Stimulated activated effector memory CD8-positive, alpha-beta T cell treated with anti-CD3 and anti-CD28 coated beads, Interleukin-12 subunit alpha, Interleukin-12 subunit beta, amount 100 ng/mL, for 72 hours (primary cell): ENCODE measurements around the gene HID1.

Experiments used
- ATAC-seq: fragments of 150-1000 bp; cut with Tn5 transposase; 2 replicates; pipeline ENCODE4 v1.10.0; 2021
- DNase-seq, 2 donors: peaks; one replicate each; pipeline ENCODE4 v3.0.0; 2021 to 2022; ENCODE audit warnings: low spot score in 2 of 2
- H3K27ac Mint-ChIP-seq: one replicate; pipeline ENCODE4 v1.8.0; 2022; ENCODE audit warnings: mild to moderate bottlenecking, mixed read lengths
- H3K36me3 Mint-ChIP-seq: one replicate; pipeline ENCODE4 v1.8.0; 2022; ENCODE audit warnings: mild to moderate bottlenecking, mixed read lengths
- H3K4me1 Mint-ChIP-seq: one replicate; pipeline ENCODE4 v1.8.0; 2022; ENCODE audit warnings: mixed read lengths
- H3K4me3 Mint-ChIP-seq: one replicate; pipeline ENCODE4 v1.8.0; 2022; ENCODE audit warnings: mild to moderate bottlenecking, mixed read lengths
- H3K9me3 Mint-ChIP-seq: one replicate; pipeline ENCODE4 v1.8.0; 2022; ENCODE audit warnings: mixed read lengths

HID1 gene

GRCh38 chr17:74964246-74964761 lies 8.3 kb downstream of the HID1 start:
- Mint-ChIP-seq H3K27ac (no peak overlapping the region), H3K36me3 (no peaks in the 10 kb centered on the region), H3K4me3 (no peak overlapping the region), H3K9me3 (no peaks in the 10 kb centered on the region), H3K4me1 (peaks cover 5% of the 10 kb centered on the region)
- no peak for ATAC-seq
- DNase-seq: no peak

GRCh38 chr17:74963656-74964055 lies 8.9 kb downstream of the HID1 start:
- DNase-seq (no peak), ATAC-seq (no peak)
- H3K9me3 Mint-ChIP-seq: no peaks in the 10 kb centered on the region
- peaks cover 5% of the 10 kb centered on the region for H3K4me1 Mint-ChIP-seq
- no peak overlapping the region for H3K27ac Mint-ChIP-seq
- H3K4me3 Mint-ChIP-seq: no peak overlapping the region
- no peaks in the 10 kb centered on the region for H3K36me3 Mint-ChIP-seq

- ATAC-seq: no peak
- no peaks in the 10 kb centered on the region for H3K36me3 Mint-ChIP-seq
- H3K27ac Mint-ChIP-seq: no peak overlapping the region
- no peaks in the 10 kb centered on the region for H3K9me3 Mint-ChIP-seq
- DNase-seq: no peak
- no peak overlapping the region for H3K4me3 Mint-ChIP-seq
- peaks cover 9% of the 10 kb centered on the region for H3K4me1 Mint-ChIP-seq
Measured at GRCh38 chr17:74962622-74963394, 9.8 kb downstream of the HID1 start.

- Mint-ChIP-seq H3K36me3 (no peaks in the 10 kb centered on the region), H3K4me1 (peaks cover 9% of the 10 kb centered on the region), H3K4me3 (no peak overlapping the region), H3K27ac (no peak overlapping the region), H3K9me3 (no peaks in the 10 kb centered on the region)
- DNase-seq (peak; percentile 80 to 91), ATAC-seq (peak; percentile 74)
Measured at GRCh38 chr17:74961657-74962350, 10.8 kb downstream of the HID1 start.

GRCh38 chr17:74960570-74961342 lies 11.8 kb downstream of the HID1 start:
- Mint-ChIP-seq H3K4me1 (peaks cover 9% of the 10 kb centered on the region), H3K27ac (no peak overlapping the region), H3K36me3 (no peaks in the 10 kb centered on the region), H3K4me3 (no peak overlapping the region), H3K9me3 (no peaks in the 10 kb centered on the region)
- DNase-seq: no peak
- ATAC-seq: peak; percentile 55

GRCh38 chr17:74959826-74960515 lies 12.6 kb downstream of the HID1 start:
- H3K4me3 Mint-ChIP-seq: no peak overlapping the region
- ATAC-seq (no peak), DNase-seq (no peak)
- peaks cover 9% of the 10 kb centered on the region for H3K4me1 Mint-ChIP-seq
- no peaks in the 10 kb centered on the region for H3K9me3 Mint-ChIP-seq
- H3K27ac Mint-ChIP-seq: peak overlapping the region; percentile 18
- H3K36me3 Mint-ChIP-seq: no peaks in the 10 kb centered on the region

GRCh38 chr17:74957935-74958740 lies 14.4 kb downstream of the HID1 start:
- DNase-seq (peak; percentile 87 to 93), ATAC-seq (peak; percentile 58)
- no peaks in the 10 kb centered on the region for H3K9me3 Mint-ChIP-seq
- H3K4me3 Mint-ChIP-seq: no peak overlapping the region
- no peaks in the 10 kb centered on the region for H3K36me3 Mint-ChIP-seq
- H3K4me1 Mint-ChIP-seq: peaks cover 9% of the 10 kb centered on the region
- H3K27ac Mint-ChIP-seq: no peak overlapping the region

- Mint-ChIP-seq H3K4me3 (no peak overlapping the region), H3K4me1 (peaks cover 4% of the 10 kb centered on the region), H3K36me3 (no peaks in the 10 kb centered on the region), H3K27ac (no peak overlapping the region), H3K9me3 (no peaks in the 10 kb centered on the region)
- DNase-seq: no peak
- ATAC-seq: no peak
Measured at GRCh38 chr17:74956093-74956492, 16.5 kb downstream of the HID1 start.

- Mint-ChIP-seq H3K36me3 (no peaks in the 10 kb centered on the region), H3K27ac (peak overlapping the region; percentile 67), H3K4me3 (no peak overlapping the region), H3K4me1 (peaks cover 4% of the 10 kb centered on the region), H3K9me3 (no peaks in the 10 kb centered on the region)
- no peak for DNase-seq
- ATAC-seq: no peak
Measured at GRCh38 chr17:74954665-74955421, 17.7 kb downstream of the HID1 start.

GRCh38 chr17:74954115-74954514 lies 18.4 kb downstream of the HID1 start:
- DNase-seq: no peak
- H3K27ac Mint-ChIP-seq: peak overlapping the region; percentile 68
- H3K36me3 Mint-ChIP-seq: no peaks in the 10 kb centered on the region
- no peak for ATAC-seq
- H3K4me1 Mint-ChIP-seq: peaks cover 4% of the 10 kb centered on the region
- no peak overlapping the region for H3K4me3 Mint-ChIP-seq
- no peaks in the 10 kb centered on the region for H3K9me3 Mint-ChIP-seq

GRCh38 chr17:74953134-74953687 lies 19.3 kb downstream of the HID1 start:
- no peaks in the 10 kb centered on the region for H3K9me3 Mint-ChIP-seq
- peaks cover 3% of the 10 kb centered on the region for H3K4me1 Mint-ChIP-seq
- no peak for DNase-seq
- no peak overlapping the region for H3K4me3 Mint-ChIP-seq
- no peak for ATAC-seq
- H3K27ac Mint-ChIP-seq: peak overlapping the region; percentile 68
- no peaks in the 10 kb centered on the region for H3K36me3 Mint-ChIP-seq

GRCh38 chr17:74952431-74953133 lies 20.0 kb downstream of the HID1 start:
- Mint-ChIP-seq H3K27ac (no peak overlapping the region), H3K9me3 (no peaks in the 10 kb centered on the region), H3K36me3 (no peaks in the 10 kb centered on the region), H3K4me1 (no peaks in the 10 kb centered on the region), H3K4me3 (no peak overlapping the region)
- ATAC-seq (no peak), DNase-seq (no peak)
